ENCODE measurements around the gene TNNI3K.

The TNNI3K gene

GRCh38 chr1:74199504-74199903, 35.7 kb upstream of the TNNI3K start:
- H3K4me3 ChIP-seq (replicated peaks; ENCODE audit: low read depth, low read length), result no peak overlapping the region

DNA sequence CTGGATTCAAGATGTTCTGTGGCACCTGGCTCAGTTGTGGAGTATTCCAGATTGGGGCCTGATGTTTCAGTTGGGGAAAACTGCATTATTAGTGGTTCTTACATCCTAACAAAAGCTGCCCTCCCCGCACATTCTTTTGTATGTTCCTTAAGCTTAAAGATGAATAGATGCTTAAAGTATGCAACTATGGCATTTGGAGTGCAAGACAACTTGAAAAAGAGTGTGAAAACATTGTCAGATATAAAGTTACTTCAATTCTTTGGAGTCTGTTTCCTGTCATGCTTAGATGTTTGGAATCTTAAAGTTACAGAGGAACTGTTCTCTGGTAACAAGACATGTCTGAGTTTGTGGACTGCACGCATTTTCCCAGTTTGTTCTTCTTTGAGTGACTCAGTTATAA, 29.9 kb upstream of the TNNI3K start:
- Histone ChIP-seq H3K36me3 (ENCODE audit: control insufficient read depth, insufficient read depth, low read length) (no peaks in the 10 kb centered on the region), H3K27me3 (replicated peaks; ENCODE audit: control insufficient read depth, insufficient read depth, low read length) (no peaks in the 10 kb centered on the region), H3K4me3 (replicated peaks; ENCODE audit: low read depth, low read length) (no peak overlapping the region)
- TF ChIP-seq CTCF (IDR thresholded peaks at IDR 0.05; ENCODE audit: insufficient read depth, low read length, poor library complexity, severe bottlenecking), result no peak
- DNase-seq (ENCODE audit: extremely low read depth, insufficient read length), result no peak

More at GRCh38 chr1:74199504-74199903, 35.7 kb upstream of the TNNI3K start:
- Histone ChIP-seq H3K27me3 (replicated peaks; ENCODE audit: control insufficient read depth, insufficient read depth, low read length) (no peaks in the 10 kb centered on the region), H3K36me3 (ENCODE audit: control insufficient read depth, insufficient read depth, low read length) (no peaks in the 10 kb centered on the region)
- DNase-seq (ENCODE audit: extremely low read depth, insufficient read length), result no peak
- no peak for TF ChIP-seq CTCF (IDR thresholded peaks at IDR 0.05; ENCODE audit: insufficient read depth, low read length, poor library complexity, severe bottlenecking)

- no peaks in the 10 kb centered on the region for H3K27me3 ChIP-seq (replicated peaks; ENCODE audit: control insufficient read depth, insufficient read depth, low read length)
- H3K4me3 ChIP-seq (replicated peaks; ENCODE audit: low read depth, low read length), result no peak overlapping the region
- DNase-seq (ENCODE audit: extremely low read depth, insufficient read length), result no peak
- no peak for TF ChIP-seq CTCF (IDR thresholded peaks at IDR 0.05; ENCODE audit: insufficient read depth, low read length, poor library complexity, severe bottlenecking)
- no peaks in the 10 kb centered on the region for H3K36me3 ChIP-seq (ENCODE audit: control insufficient read depth, insufficient read depth, low read length)
Observed at GRCh38 chr1:74215229-74215628, 20.0 kb upstream of the TNNI3K start.

DNA sequence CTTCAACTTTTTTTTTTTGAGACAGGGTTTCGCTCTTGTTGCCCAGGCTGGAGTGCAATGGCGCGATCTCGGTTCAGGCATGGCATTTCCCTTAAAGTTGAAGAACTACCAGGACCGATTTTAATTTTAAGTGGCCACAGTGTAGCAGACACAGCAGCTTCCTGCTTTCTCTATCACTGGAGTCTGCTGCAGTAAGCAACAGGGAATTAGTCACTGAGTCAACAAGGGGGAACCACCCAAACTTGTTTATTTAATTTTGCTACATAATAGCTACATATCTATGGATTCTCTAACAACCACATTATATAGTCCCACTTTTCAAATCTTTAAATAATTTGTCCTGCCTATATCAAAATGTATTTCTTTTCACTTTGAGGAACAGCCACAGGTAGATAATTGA, 12.5 kb upstream of the TNNI3K start:
- TF ChIP-seq CTCF (IDR thresholded peaks at IDR 0.05; ENCODE audit: insufficient read depth, low read length, poor library complexity, severe bottlenecking), result no peak

GRCh38 chr1:74223453-74223852, 11.7 kb upstream of the TNNI3K start:
- no peaks in the 10 kb centered on the region for H3K36me3 ChIP-seq (ENCODE audit: control insufficient read depth, insufficient read depth, low read length)
- no peak for TF ChIP-seq CTCF (IDR thresholded peaks at IDR 0.05; ENCODE audit: insufficient read depth, low read length, poor library complexity, severe bottlenecking)
- no peak for DNase-seq (ENCODE audit: extremely low read depth, insufficient read length)
- H3K27me3 ChIP-seq (replicated peaks; ENCODE audit: control insufficient read depth, insufficient read depth, low read length), result no peaks in the 10 kb centered on the region
- no peak overlapping the region for H3K4me3 ChIP-seq (replicated peaks; ENCODE audit: low read depth, low read length)

More for the DNA sequence above, 12.5 kb upstream of the TNNI3K start:
- Histone ChIP-seq H3K4me3 (replicated peaks; ENCODE audit: low read depth, low read length) (no peak overlapping the region), H3K36me3 (ENCODE audit: control insufficient read depth, insufficient read depth, low read length) (no peaks in the 10 kb centered on the region), H3K27me3 (replicated peaks; ENCODE audit: control insufficient read depth, insufficient read depth, low read length) (no peaks in the 10 kb centered on the region)
- DNase-seq (ENCODE audit: extremely low read depth, insufficient read length), result no peak

- no peaks in the 10 kb centered on the region for H3K36me3 ChIP-seq (ENCODE audit: control insufficient read depth, insufficient read depth, low read length)
- H3K27me3 ChIP-seq (replicated peaks; ENCODE audit: control insufficient read depth, insufficient read depth, low read length), result no peaks in the 10 kb centered on the region
- DNase-seq (ENCODE audit: extremely low read depth, insufficient read length), result no peak
- TF ChIP-seq CTCF (IDR thresholded peaks at IDR 0.05; ENCODE audit: insufficient read depth, low read length, poor library complexity, severe bottlenecking), result no peak
- H3K4me3 ChIP-seq (replicated peaks; ENCODE audit: low read depth, low read length), result no peak overlapping the region
Observed at GRCh38 chr1:74236440-74236839, 1.3 kb downstream of the TNNI3K start.
